MM.1S (cell line): Measurements from ENCODE around the gene MAD1L1.

Source experiments
- DNase-seq: peaks from one replicate; pipeline ENCODE4 v3.0.0-alpha.2; 2015
- H2AFZ ChIP-seq: fragments of 300-600 bp; sonication (generic); 2 replicates; pipeline ENCODE4 v1.6.0; 2016; ENCODE audit warnings: antibody characterized with exemption, low read length
- H3F3A ChIP-seq: fragments of 300-600 bp; sonication (generic); 2 replicates; pipeline ENCODE4 v1.6.1; 2016; ENCODE audit warnings: mild to moderate bottlenecking, antibody characterized with exemption, low read length, moderate library complexity, mixed read lengths; ENCODE audit not compliant: insufficient read depth
- H3K27ac ChIP-seq: fragments of 300-600 bp; sonication (generic); 2 replicates; pipeline ENCODE4 v1.5.1; 2016; ENCODE audit warnings: mild to moderate bottlenecking, low read length
- H3K27me3 ChIP-seq: fragments of 300-600 bp; sonication (generic); replicated peaks from 2 replicates; pipeline ENCODE4 v1.6.0; 2016; ENCODE audit warnings: low read length; ENCODE audit not compliant: insufficient read depth
- H3K36me3 ChIP-seq: fragments of 300-600 bp; sonication (generic); replicated peaks from 2 replicates; pipeline ENCODE4 v1.6.1; 2016; ENCODE audit warnings: mild to moderate bottlenecking, low read length, mixed read lengths; ENCODE audit not compliant: insufficient read depth
- H3K4me1 ChIP-seq: fragments of 300-600 bp; sonication (generic); 2 replicates; pipeline ENCODE4 v1.6.1; 2016; ENCODE audit warnings: low read length, mixed read lengths
- H3K4me2 ChIP-seq: fragments of 300-600 bp; sonication (generic); 2 replicates; pipeline ENCODE4 v1.6.0; 2016; ENCODE audit warnings: low read depth, low read length
- H3K4me3 ChIP-seq: fragments of 300-600 bp; sonication (generic); 2 replicates; pipeline ENCODE4 v1.5.1; 2016; ENCODE audit warnings: low read length, mixed read lengths
- H3K79me2 ChIP-seq: fragments of 300-600 bp; sonication (generic); 2 replicates; pipeline ENCODE4 v1.6.1; 2016; ENCODE audit warnings: mixed run types, low read length, mixed read lengths
- H3K9ac ChIP-seq: fragments of 300-600 bp; sonication (generic); 2 replicates; pipeline ENCODE4 v1.6.1; 2016; ENCODE audit warnings: low read length, mixed read lengths
- H3K9me2 ChIP-seq: fragments of 300-600 bp; sonication (generic); replicated peaks from 2 replicates; pipeline ENCODE4 v1.6.1; 2016; ENCODE audit warnings: mild to moderate bottlenecking, low read length, mixed read lengths; ENCODE audit not compliant: insufficient read depth
- H3K9me3 ChIP-seq: fragments of 300-600 bp; sonication (generic); replicated peaks from 2 replicates; pipeline ENCODE4 v1.6.1; 2016; ENCODE audit warnings: mild to moderate bottlenecking, low read length, mixed read lengths; ENCODE audit not compliant: insufficient read depth
- H4K20me1 ChIP-seq: fragments of 300-600 bp; sonication (generic); 2 replicates; pipeline ENCODE4 v1.6.1; 2016; ENCODE audit warnings: mild to moderate bottlenecking, low read length, moderate library complexity, mixed read lengths; ENCODE audit not compliant: insufficient read depth
- CTCF ChIP-seq: fragments of 300-600 bp; sonication (generic); IDR thresholded peaks from 2 replicates; pipeline ENCODE4 v1.5.1; 2016; ENCODE audit warnings: antibody characterized with exemption, low read length, mixed read lengths
- EZH2 ChIP-seq: fragments of 300-600 bp; sonication (generic); optimal IDR thresholded peaks from 2 replicates; pipeline ENCODE3; 2017; ENCODE audit warnings: low read depth, mild to moderate bottlenecking, antibody characterized with exemption, low read length, mixed read lengths
- EZH2phosphoT487 ChIP-seq: fragments of 300-600 bp; sonication (generic); IDR thresholded peaks from 2 replicates; pipeline ENCODE4 v1.6.1; 2018; ENCODE audit warnings: antibody characterized with exemption, low read length

The MAD1L1 gene

GRCh38 chr7:2201128-2201527 lies 31.6 kb downstream of the MAD1L1 start:
- Histone ChIP-seq H3K9ac (no peak overlapping the region), H3K79me2 (no peaks in the 10 kb centered on the region), H3K36me3 (no peaks in the 10 kb centered on the region), H3K27me3 (no peaks in the 10 kb centered on the region), H3K27ac (no peak overlapping the region), H3K9me2 (no peaks in the 10 kb centered on the region), H4K20me1 (no peaks in the 10 kb centered on the region), H3F3A (no peaks in the 10 kb centered on the region), H3K4me1 (no peaks in the 10 kb centered on the region), H2AFZ (no peak overlapping the region), H3K4me3 (no peak overlapping the region), H3K9me3 (no peaks in the 10 kb centered on the region), H3K4me2 (no peak overlapping the region)
- no peak for DNase-seq
- TF ChIP-seq EZH2, result no peak

- no peak for DNase-seq
- H2AFZ ChIP-seq, result no peak overlapping the region
- H3K9me3 ChIP-seq, result no peaks in the 10 kb centered on the region
- H3K4me2 ChIP-seq, result no peak overlapping the region
- no peaks in the 10 kb centered on the region for H3K9me2 ChIP-seq
- H3K79me2 ChIP-seq, result no peaks in the 10 kb centered on the region
- no peaks in the 10 kb centered on the region for H3K4me1 ChIP-seq
- no peak overlapping the region for H3K4me3 ChIP-seq
- no peak for TF ChIP-seq EZH2
- no peak for TF ChIP-seq EZH2phosphoT487
- TF ChIP-seq CTCF, result no peak
- H3F3A ChIP-seq, result no peaks in the 10 kb centered on the region
- H3K27me3 ChIP-seq, result no peaks in the 10 kb centered on the region
- no peak overlapping the region for H3K27ac ChIP-seq
- H3K9ac ChIP-seq, result no peak overlapping the region
- H3K36me3 ChIP-seq, result peaks cover under 1% of the 10 kb centered on the region; the same call in 1 of the 2 replicates
- H4K20me1 ChIP-seq, result no peaks in the 10 kb centered on the region
Observed at GRCh38 chr7:2200584-2200980, 32.2 kb downstream of the MAD1L1 start.

- Histone ChIP-seq H2AFZ (no peak overlapping the region), H3K79me2 (no peaks in the 10 kb centered on the region), H4K20me1 (no peaks in the 10 kb centered on the region), H3F3A (no peaks in the 10 kb centered on the region), H3K9me2 (no peaks in the 10 kb centered on the region), H3K4me3 (no peak overlapping the region), H3K27me3 (no peaks in the 10 kb centered on the region), H3K27ac (no peak overlapping the region), H3K9ac (no peak overlapping the region), H3K36me3 (peaks cover 5% of the 10 kb centered on the region; the same call in 1 of the 2 replicates), H3K4me2 (no peak overlapping the region), H3K4me1 (no peaks in the 10 kb centered on the region), H3K9me3 (no peaks in the 10 kb centered on the region)
- no peak for DNase-seq
- no peak for TF ChIP-seq CTCF
- no peak for TF ChIP-seq EZH2phosphoT487
- TF ChIP-seq EZH2, result no peak
Observed at GRCh38 chr7:2199956-2200583, 32.7 kb downstream of the MAD1L1 start.

- TF ChIP-seq CTCF (no peak), EZH2 (no peak), EZH2phosphoT487 (no peak)
- Histone ChIP-seq H3K27me3 (no peaks in the 10 kb centered on the region), H3K79me2 (no peaks in the 10 kb centered on the region), H3K4me2 (no peak overlapping the region), H3F3A (no peaks in the 10 kb centered on the region), H3K4me3 (no peak overlapping the region), H4K20me1 (no peaks in the 10 kb centered on the region), H3K36me3 (peaks cover 5% of the 10 kb centered on the region; the same call in 1 of the 2 replicates), H3K9me2 (no peaks in the 10 kb centered on the region), H3K9ac (no peak overlapping the region), H3K27ac (no peak overlapping the region), H2AFZ (no peak overlapping the region), H3K9me3 (no peaks in the 10 kb centered on the region), H3K4me1 (no peaks in the 10 kb centered on the region)
- no peak for DNase-seq
Observed at GRCh38 chr7:2199528-2199927, 33.2 kb downstream of the MAD1L1 start.
